Tibial artery (tissue), 4 donors: Measurements from ENCODE around the gene NEB.

Source experiments
- DNase-seq, 2 donors: peaks; one replicate each; pipeline ENCODE4 v3.0.0-alpha.2; 2019
- H3K27ac ChIP-seq, 2 donors: fragments of 200-600 bp; sonication (generic) in 1 of 2; 1 replicate in 1 of 2; 2 replicates in 1 of 2; pipeline ENCODE4 v1.5.1; 2018 to 2019; ENCODE audit warnings: mild to moderate bottlenecking in 1 of 2
- H3K27me3 ChIP-seq, 2 donors: fragments of 200-600 bp; sonication (generic) in 1 of 2; one replicate each; pipeline versions ENCODE4 v1.5.1 to v1.6.0; 2016 to 2019
- H3K36me3 ChIP-seq, 3 donors: fragments of 200-600 bp; sonication (generic) in 2 of 3; one replicate each; pipeline ENCODE4 v1.5.1; 2016 to 2019; ENCODE audit warnings: mild to moderate bottlenecking in 2 of 3
- H3K4me1 ChIP-seq, 4 donors: fragments of 200-600 bp; sonication (generic) in 2 of 4; 1 replicate in 3 of 4; 2 replicates in 1 of 4; pipeline ENCODE4 v1.5.1; 2016 to 2019
- H3K4me3 ChIP-seq, 2 donors: fragments of 200-600 bp; sonication (generic) in 1 of 2; 1 replicate in 1 of 2; 2 replicates in 1 of 2; pipeline ENCODE4 v1.5.1; 2018 to 2019; ENCODE audit warnings: mild to moderate bottlenecking in 2 of 2
- H3K9me3 ChIP-seq, 3 donors: fragments of 200-600 bp; sonication (generic) in 1 of 3; one replicate each; pipeline ENCODE4 v1.5.1; 2016 to 2019
- CTCF ChIP-seq, 2 experiments: fragments of 200-600 bp in 1 of 2; fragments of 450-650 bp in 1 of 2; IDR thresholded peaks; one replicate each; pipeline ENCODE4 v1.5.1; 2017 to 2019; ENCODE audit warnings: antibody characterized with exemption in 2 of 2, mild to moderate bottlenecking in 1 of 2, moderate library complexity in 1 of 2
- intact Hi-C: fragments of 100-400 bp; cut with DNase I; formaldehyde crosslinking; loops from one replicate; pipeline ENCODE4 v1.15.0; 2023; ENCODE audit warnings: low total_unique reads

Gene NEB

GRCh38 chr2:151632993-151633565, 101.2 kb downstream of the NEB start:
- no peak overlapping the region for H3K4me3 ChIP-seq
- no peak for TF ChIP-seq CTCF (IDR thresholded peaks at IDR 0.05)
- H3K4me1 ChIP-seq: peaks cover 0 to 13% (median 1%) of the 10 kb centered on the region in 4 donors
- H3K27me3 ChIP-seq: no peaks in the 10 kb centered on the region
- DNase-seq: no peak
- H3K9me3 ChIP-seq: peaks cover 0 to 10% (median 6%) of the 10 kb centered on the region in 3 donors
- H3K27ac ChIP-seq: no peak overlapping the region
- intact Hi-C loops: no loop called here
- H3K36me3 ChIP-seq: no peaks in the 10 kb centered on the region

- intact Hi-C loops: no loop called here
Measured at GRCh38 chr2:151630372-151630771, 103.9 kb downstream of the NEB start.

GRCh38 chr2:151627353-151627752, 106.9 kb downstream of the NEB start:
- TF ChIP-seq CTCF (IDR thresholded peaks at IDR 0.05): no peak
- Histone ChIP-seq H3K27me3 (no peaks in the 10 kb centered on the region), H3K27ac (no peak overlapping the region), H3K4me3 (no peak overlapping the region), H3K36me3 (no peaks in the 10 kb centered on the region), H3K9me3 (no peaks in the 10 kb centered on the region), H3K4me1 (no peaks in the 10 kb centered on the region)
- DNase-seq: no peak
- intact Hi-C loops: no loop called here

More at GRCh38 chr2:151630372-151630771, 103.9 kb downstream of the NEB start:
- no peak overlapping the region for H3K4me3 ChIP-seq
- H3K4me1 ChIP-seq: no peaks in the 10 kb centered on the region
- no peak for DNase-seq
- no peak overlapping the region for H3K27ac ChIP-seq
- TF ChIP-seq CTCF (IDR thresholded peaks at IDR 0.05): no peak
- peaks cover 0 to 8% (median 6%) of the 10 kb centered on the region in 3 donors for H3K9me3 ChIP-seq
- no peaks in the 10 kb centered on the region for H3K36me3 ChIP-seq
- H3K27me3 ChIP-seq: no peaks in the 10 kb centered on the region

- DNase-seq: no peak
- H3K4me3 ChIP-seq: no peak overlapping the region
- H3K27ac ChIP-seq: no peak overlapping the region
- no peaks in the 10 kb centered on the region for H3K36me3 ChIP-seq
- no peak for TF ChIP-seq CTCF (IDR thresholded peaks at IDR 0.05)
- no peaks in the 10 kb centered on the region for H3K4me1 ChIP-seq
- H3K9me3 ChIP-seq: no peaks in the 10 kb centered on the region
- no peaks in the 10 kb centered on the region for H3K27me3 ChIP-seq
- intact Hi-C loops: no loop called here
Measured at GRCh38 chr2:151624271-151624670, 110.0 kb downstream of the NEB start.

- intact Hi-C loops: no loop called here
- H3K27ac ChIP-seq: no peak overlapping the region
Measured at GRCh38 chr2:151623631-151624030, 110.6 kb downstream of the NEB start.

More at GRCh38 chr2:151623631-151624030, 110.6 kb downstream of the NEB start:
- H3K4me3 ChIP-seq: no peak overlapping the region
- no peaks in the 10 kb centered on the region for H3K9me3 ChIP-seq
- H3K27me3 ChIP-seq: no peaks in the 10 kb centered on the region
- no peaks in the 10 kb centered on the region for H3K36me3 ChIP-seq
- H3K4me1 ChIP-seq: no peaks in the 10 kb centered on the region
- no peak for DNase-seq
- TF ChIP-seq CTCF (IDR thresholded peaks at IDR 0.05): no peak
